ENCODE data around the gene FBXL4.

FBXL4 gene

DNA sequence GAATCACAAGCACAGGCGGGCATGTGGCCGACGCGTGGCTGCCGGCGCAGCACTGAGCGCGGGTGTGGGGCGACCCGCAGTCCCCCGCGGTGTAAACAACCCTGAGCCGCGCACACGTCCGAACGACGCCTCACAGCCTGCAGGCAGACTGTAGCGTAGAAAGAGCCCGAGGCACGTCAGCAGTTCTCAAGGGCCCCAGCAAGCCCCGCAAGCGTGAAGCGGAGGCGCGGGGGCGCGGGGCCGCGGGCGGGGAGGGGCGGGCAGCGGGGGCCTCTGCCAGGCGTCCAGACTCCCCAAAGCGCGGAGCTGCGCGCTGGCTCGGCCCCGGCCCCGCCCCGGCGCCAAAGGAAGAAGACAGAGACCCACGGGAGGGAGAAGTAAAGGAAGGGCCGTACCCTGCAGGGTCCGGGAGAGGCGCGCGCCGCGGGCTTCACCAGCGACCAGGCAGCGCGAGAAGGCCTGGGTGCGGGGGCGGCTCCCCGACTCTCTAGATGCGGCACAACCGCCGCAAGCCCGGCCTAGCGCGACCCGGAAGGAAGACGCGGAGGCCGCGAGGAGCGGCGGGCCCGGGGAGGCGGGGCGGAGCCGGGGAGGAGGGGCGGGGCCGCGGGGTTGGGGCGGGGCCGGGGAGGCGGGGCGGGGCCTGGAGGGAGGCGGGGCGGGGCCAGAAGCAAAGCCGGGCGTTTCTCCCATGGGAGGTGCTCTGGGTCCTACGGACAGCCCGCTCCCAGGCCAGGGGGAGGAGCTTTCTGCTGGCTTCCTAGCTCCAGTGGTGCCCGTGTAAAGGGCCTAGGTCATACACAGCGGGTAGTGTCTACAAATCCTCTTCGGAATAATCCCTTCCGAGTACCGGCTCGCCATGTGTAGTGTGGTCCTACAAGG, at the start of gene FBXL4:
FBXL4 (minus strand) TSS at position 536 of the 882 bp plus-strand sequence. CDS start 20,958 bp downstream, outside the sequence.
- peak; percentile 64 to 77 (median 69) for DNase-seq (ENCODE audit: low read depth in 4 of 4, low spot score in 1 of 4)

GRCh38 chr6:98995116-98995515, 47.4 kb upstream of the FBXL4 start:
- no peak for DNase-seq (ENCODE audit: low read depth in 4 of 4, low spot score in 1 of 4)

GRCh38 chr6:98992535-98992934, 44.8 kb upstream of the FBXL4 start:
- DNase-seq (ENCODE audit: low read depth in 4 of 4, low spot score in 1 of 4) = no peak

DNA sequence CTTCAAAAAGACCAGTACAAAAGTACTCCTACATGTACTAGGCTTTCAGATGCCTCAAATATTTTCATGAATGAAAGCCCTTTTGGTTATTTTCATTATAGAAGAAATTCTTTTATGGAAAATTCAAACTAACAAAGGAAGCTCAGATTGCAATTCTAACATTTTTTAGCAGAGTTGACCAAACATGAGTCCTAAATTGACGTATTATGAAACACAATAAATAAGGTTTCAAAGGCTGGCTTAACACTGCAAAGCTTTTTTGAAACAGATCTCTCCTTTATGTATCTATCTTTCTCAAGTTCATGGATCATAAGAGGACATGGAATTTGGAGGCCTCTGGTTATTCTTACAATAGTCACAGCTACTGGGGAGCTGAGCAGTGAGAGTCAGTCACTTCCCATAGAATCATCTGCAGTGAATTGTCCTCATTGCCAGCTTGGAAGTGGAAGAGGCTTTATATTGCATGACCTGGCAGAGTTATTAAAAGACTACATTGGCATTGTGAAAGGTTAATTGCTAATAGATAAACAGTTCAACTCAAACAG, 38.4 kb upstream of the FBXL4 start:
- no peak for DNase-seq (ENCODE audit: low read depth in 4 of 4, low spot score in 1 of 4)

DNA sequence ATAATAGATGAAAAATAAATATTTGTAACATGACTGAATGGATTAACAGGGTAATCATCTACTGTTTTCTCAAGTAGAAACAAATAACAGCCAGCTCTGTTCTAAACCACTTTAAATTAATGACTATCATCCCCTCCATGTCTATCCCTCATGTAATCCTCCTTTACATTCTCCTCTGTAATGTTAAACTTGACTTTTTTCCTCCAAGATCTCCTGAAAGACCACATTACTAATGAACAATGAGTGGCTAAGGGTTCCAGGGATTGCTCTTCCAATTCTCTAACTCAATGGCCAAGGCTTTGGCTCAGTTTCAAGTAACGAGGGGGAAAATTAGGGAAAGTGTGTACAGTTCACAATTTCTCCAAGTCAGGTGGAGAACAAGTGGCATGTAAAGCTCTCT, 37.6 kb upstream of the FBXL4 start:
- DNase-seq (ENCODE audit: low read depth in 4 of 4, low spot score in 1 of 4) = no peak

DNA sequence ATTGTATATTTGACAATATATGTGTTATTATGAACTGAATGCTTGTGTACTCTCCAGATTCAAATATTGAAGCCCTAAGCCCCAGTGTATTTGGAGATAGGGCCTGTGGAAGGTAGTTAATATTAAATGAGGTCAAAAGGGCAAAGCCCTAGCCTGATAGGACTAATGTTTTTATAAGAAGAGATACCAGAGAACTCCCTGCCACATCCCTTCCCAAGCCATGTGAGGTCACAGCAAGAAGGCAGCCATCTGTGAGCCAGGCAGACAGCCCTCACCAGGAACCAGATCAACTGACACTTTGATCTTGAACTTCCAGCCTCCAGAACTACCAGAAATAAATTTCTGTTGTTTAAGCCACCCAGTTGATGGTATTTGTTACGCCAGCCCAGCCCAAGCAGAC, 36.4 kb upstream of the FBXL4 start:
- DNase-seq (ENCODE audit: low read depth in 4 of 4, low spot score in 1 of 4) = no peak

DNA sequence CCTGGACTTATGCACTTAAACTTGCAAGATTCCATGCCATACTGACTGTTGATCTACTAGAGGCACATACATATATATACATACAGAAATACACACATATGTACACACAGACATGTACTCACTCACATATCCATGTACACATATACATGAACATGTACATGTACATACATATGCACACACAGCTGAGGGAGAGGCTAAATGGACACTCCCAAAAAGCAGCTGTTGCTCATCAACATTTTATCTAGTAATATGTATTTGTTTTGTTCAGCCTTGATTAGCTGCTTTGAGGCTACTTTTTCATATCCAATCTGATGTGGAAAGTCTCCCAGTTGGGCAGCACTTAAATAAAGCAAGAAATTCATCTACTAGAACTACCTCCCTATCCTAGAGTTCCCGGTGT, 33.7 kb upstream of the FBXL4 start:
- DNase-seq (ENCODE audit: low read depth in 4 of 4, low spot score in 1 of 4) = no peak

DNA sequence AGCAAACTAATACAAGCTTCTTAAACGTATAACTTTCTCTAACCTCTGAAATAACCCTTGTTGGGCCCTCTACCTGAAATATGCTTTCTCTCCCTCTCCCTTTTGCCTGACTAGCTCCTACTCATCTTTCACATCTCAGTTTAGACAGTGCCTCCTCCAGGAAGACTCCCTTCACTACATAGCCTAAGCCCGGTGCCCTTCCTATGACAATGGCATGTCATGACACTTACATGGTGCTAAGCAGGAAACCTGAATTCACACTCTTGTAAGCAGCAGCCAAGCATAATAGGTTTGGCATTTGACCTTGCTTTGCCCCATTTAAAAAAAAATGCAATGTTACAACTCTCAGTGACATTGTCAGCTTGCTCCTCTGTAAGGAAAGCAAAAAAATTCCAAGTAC, 33.1 kb upstream of the FBXL4 start:
- DNase-seq (ENCODE audit: low read depth in 4 of 4, low spot score in 1 of 4) = no peak

GRCh38 chr6:98977671-98978292, 30.0 kb upstream of the FBXL4 start:
- DNase-seq (ENCODE audit: low read depth in 4 of 4, low spot score in 1 of 4) = no peak

- DNase-seq (ENCODE audit: low read depth in 4 of 4, low spot score in 1 of 4) = no peak
Measured at GRCh38 chr6:98976674-98977385, 29.1 kb upstream of the FBXL4 start.

DNA sequence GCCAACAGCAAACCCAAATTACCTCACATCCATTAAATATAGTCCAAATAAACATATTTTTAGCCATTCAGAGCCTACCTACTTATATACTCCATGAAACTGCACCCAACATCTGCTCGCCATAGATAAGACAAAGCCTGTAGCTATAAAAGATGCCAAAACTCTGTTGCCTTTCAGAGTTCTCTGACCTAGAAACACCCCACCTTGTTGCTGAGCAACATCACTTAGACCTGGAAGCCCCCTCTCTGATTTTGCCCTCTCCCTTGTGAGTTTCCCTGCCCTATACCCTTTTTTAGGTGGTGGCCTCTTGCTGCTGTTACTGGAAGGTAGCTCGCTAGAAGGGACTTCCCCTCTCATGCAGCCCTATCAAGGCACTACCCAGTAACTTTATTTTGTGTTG, 27.7 kb upstream of the FBXL4 start:
- DNase-seq (ENCODE audit: low read depth in 4 of 4, low spot score in 1 of 4) = no peak

DNA sequence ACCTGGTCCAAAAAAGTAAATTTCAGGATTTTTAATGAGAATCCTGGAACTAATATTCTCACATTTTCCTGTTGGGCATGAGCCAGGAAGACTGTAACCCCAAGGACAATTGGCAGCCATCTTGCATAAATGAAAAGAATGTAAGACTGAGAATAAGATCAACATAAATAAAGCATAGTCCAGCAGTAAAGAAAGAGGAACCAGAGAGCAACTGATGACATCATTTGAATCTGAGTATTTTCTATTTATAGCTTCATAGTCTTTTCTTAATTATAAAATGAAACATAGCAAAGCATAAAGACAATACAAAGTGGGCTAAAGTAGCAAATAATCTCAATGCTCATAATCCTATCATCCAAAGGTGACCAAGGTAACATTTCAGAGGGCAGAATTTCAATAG, 26.6 kb upstream of the FBXL4 start:
- DNase-seq (ENCODE audit: low read depth in 4 of 4, low spot score in 1 of 4) = no peak

DNA sequence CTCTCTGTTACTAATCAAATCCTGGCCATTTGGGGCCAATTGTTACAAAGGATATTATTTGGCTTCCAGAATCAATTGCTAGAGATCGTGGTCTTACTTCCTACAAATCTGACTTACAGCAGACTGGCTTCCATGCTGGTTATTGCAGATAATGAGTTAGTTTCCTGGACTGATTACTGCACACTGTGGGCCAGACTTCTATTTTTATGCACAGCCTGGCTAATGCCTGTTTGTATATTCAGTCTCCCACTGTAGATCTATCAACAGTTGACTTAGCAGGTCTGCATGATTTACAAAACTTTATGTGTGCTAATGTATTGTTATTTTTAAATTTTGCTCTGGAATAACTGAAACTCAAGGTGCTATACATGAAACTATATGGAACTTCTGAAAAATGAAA, 25.8 kb upstream of the FBXL4 start:
- DNase-seq (ENCODE audit: low read depth in 4 of 4, low spot score in 1 of 4) = no peak

DNA sequence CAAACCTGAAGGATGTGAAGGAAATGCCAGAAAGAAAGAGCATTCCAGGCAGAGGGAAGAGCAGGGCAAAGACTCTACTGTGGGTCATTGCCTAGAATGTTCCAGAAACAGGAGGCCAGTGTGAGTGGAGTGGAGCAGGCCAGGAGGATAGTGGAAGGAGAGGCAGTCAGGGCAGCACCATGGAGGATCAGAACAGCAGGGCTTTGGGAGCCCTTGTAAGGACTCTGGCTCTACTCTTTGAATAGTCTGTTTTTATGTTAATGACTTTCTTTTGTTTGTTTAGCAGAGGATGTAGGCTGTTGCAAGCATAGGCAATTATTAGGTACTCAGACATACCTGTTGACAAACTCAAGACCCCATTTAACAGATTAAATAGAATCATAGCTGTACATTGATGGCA, 23.6 kb upstream of the FBXL4 start:
- no peak for DNase-seq (ENCODE audit: low read depth in 4 of 4, low spot score in 1 of 4)

- DNase-seq (ENCODE audit: low read depth in 4 of 4, low spot score in 1 of 4) = no peak
Measured at GRCh38 chr6:98970469-98970868, 22.7 kb upstream of the FBXL4 start.

DNA sequence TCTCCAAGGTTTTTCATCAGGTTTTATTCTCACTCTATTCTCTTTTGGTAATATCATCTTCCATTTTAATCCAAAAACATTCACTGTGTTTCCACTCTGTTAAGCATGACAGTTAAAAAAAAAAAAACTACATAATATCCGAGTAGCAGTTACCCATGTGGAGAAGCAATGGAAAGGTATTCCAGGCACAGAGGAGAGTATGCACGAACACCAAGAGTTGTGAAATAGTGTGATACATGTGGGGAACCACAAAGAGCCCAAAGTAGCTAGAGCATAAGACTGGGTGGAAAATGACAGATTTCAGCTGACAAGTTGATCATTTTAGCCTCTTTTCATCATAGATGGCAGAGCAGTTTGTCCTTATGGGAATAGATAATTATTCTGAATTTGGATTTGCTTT, 19.9 kb upstream of the FBXL4 start:
- DNase-seq (ENCODE audit: low read depth in 4 of 4, low spot score in 1 of 4) = no peak

- DNase-seq (ENCODE audit: low read depth in 4 of 4, low spot score in 1 of 4) = no peak
Measured at GRCh38 chr6:98959631-98960030, 11.9 kb upstream of the FBXL4 start.

GRCh38 chr6:98958776-98959175, 11.0 kb upstream of the FBXL4 start:
- DNase-seq (ENCODE audit: low read depth in 4 of 4, low spot score in 1 of 4) = no peak

- DNase-seq (ENCODE audit: low read depth in 4 of 4, low spot score in 1 of 4) = no peak
Measured at GRCh38 chr6:98957450-98957849, 9.7 kb upstream of the FBXL4 start.

GRCh38 chr6:98949589-98949988, 1.8 kb upstream of the FBXL4 start:
- DNase-seq (ENCODE audit: low read depth in 4 of 4, low spot score in 1 of 4) = no peak

DNA sequence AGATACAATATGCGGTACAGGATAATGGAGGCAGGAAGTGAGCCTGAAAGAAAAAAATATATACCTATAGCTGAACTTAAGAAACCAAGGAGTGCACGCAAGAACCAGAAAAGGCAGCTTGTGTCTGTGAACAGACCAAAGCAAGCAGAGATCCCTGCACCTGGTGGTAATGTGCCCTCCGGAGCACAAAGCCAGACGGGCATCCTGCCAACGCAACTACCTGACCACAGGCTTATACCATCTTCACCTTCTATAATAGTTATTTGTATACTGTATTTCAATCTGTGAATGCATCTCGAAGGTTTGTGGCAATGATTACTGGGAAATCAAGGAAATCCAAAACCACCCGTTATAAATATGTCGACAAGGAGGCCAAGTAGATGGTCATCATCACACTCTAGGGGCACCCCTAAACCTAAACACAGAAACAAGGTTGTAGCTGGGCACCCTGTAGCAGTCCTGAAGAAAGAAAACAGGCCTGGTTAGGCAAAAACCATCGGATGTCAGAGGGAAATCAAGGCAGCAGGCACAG, 801 bp downstream of the FBXL4 start:
- DNase-seq (ENCODE audit: low read depth in 4 of 4, low spot score in 1 of 4) = peak in 2 of 4 experiments; percentile 7 to 9

All from stimulated activated CD4-positive, alpha-beta T cell treated with anti-CD3 and anti-CD28 coated beads, Interleukin-1b, Interleukin-23, amount 100 ng/mL, for 24 hours (primary cell).